HepG2 (cell line): ENCODE data around the gene TMEM218. TPM values are rescaled to one million over a fixed set of nuclear protein-coding genes. Genes with fewer than 3 reads are reported as not detected.

Source experiments
- ATAC-seq: fragments of 200-7000 bp; cut with Tn5 transposase; 3 replicates; pipeline ENCODE4 v1.9.1; 2020; ENCODE audit warnings: mild to moderate bottlenecking, moderate library complexity
- BruUV-seq: library from RNA; stranded (reverse); fragments of 400-500 nt; replicated peaks from 2 replicates; lab custom pipeline; 2021; lab: Mats Ljungman, UMichigan
- CTCF ChIA-PET: fragments of 300-600 bp; formaldehyde crosslinking; extraction: SDS; loops from one replicate; lab custom pipeline; 2021; ENCODE audit warnings: low total read pairs, inconsistent platforms, low intra/inter-chr PET ratio; lab: Yijun Ruan, JAX
- POLR2A ChIA-PET: fragments of 350-600 bp; sonication (Branson Sonifier 250); formaldehyde crosslinking; loops from one replicate; lab custom pipeline; 2020; ENCODE audit warnings: antibody characterized with exemption, inconsistent platforms; lab: Yijun Ruan, JAX
- DNase-seq: peaks from one replicate; pipeline ENCODE4 v3.0.0-alpha.2; 2015; ENCODE audit warnings: low spot score
- FAIRE-seq: peaks from 3 replicates; lab custom pipeline; 2011; peaks lifted over from hg19 to GRCh38; lab: Jason Lieb, UNC
- H2AFZ ChIP-seq: one replicate; pipeline ENCODE4 v1.6.1; 2011; ENCODE audit warnings: low read length, inconsistent platforms
- H3K27ac ChIP-seq: fragments of 300-600 bp; 3 replicates; pipeline ENCODE4 v1.8.0; 2011; ENCODE audit warnings: mixed run types, mild to moderate bottlenecking, mixed read lengths, low read length, inconsistent platforms; ENCODE audit not compliant: insufficient read depth; ENCODE audit errors: extremely low read length
- H3K27me3 ChIP-seq, 2 experiments: fragments of 200-600 bp in 1 of 2; 2 replicates in 1 of 2; 3 replicates in 1 of 2; pipeline versions ENCODE4 v1.6.0 to v1.8.0; 2011; ENCODE audit warnings: low read length in 2 of 2, mild to moderate bottlenecking in 2 of 2, moderate library complexity in 2 of 2, inconsistent platforms in 1 of 2; ENCODE audit not compliant: insufficient read depth in 2 of 2, control insufficient read depth in 1 of 2
- H3K36me3 ChIP-seq, 2 experiments: fragments of 200-600 bp in 1 of 2; replicated peaks in 1 of 2; 2 replicates in 1 of 2; 3 replicates in 1 of 2; pipeline versions ENCODE4 v1.5.1 to v1.8.0; 2011; ENCODE audit warnings: low read length in 2 of 2, inconsistent platforms in 1 of 2; ENCODE audit not compliant: insufficient read depth in 2 of 2, control insufficient read depth in 1 of 2
- H3K4me1 ChIP-seq: 2 replicates; pipeline ENCODE4 v1.5.1; 2012; ENCODE audit warnings: low read length, inconsistent platforms; ENCODE audit not compliant: insufficient read depth
- H3K4me2 ChIP-seq: 2 replicates; pipeline ENCODE4 v1.6.0; 2011; ENCODE audit warnings: low read depth, low read length, inconsistent platforms
- H3K4me3 ChIP-seq, 3 experiments: fragments of 200-600 bp in 1 of 3; sonication (generic), shearing (Covaris generic) in 1 of 3; replicated peaks in 1 of 3; 2 replicates each; pipeline ENCODE4 v1.5.1; 2011 to 2016; ENCODE audit warnings: low read length in 3 of 3, inconsistent platforms in 2 of 3, low read depth in 2 of 3, mild to moderate bottlenecking in 2 of 3, control low read depth in 1 of 3, mixed read lengths in 1 of 3; ENCODE audit not compliant: insufficient read depth in 1 of 3
- H3K79me2 ChIP-seq: one replicate; pipeline ENCODE4 v1.6.1; 2011; ENCODE audit warnings: low read length, inconsistent platforms; ENCODE audit not compliant: insufficient read depth
- H3K9ac ChIP-seq: 2 replicates; pipeline ENCODE4 v1.6.0; 2011; ENCODE audit warnings: mild to moderate bottlenecking, low read depth, low read length, inconsistent platforms; ENCODE audit not compliant: insufficient read depth
- H3K9me3 ChIP-seq: 2 replicates; pipeline ENCODE4 v1.5.1; 2012; ENCODE audit warnings: mild to moderate bottlenecking, low read length
- H4K20me1 ChIP-seq: 2 replicates; pipeline ENCODE4 v1.6.0; 2011; ENCODE audit warnings: inconsistent platforms, mild to moderate bottlenecking, low read length, moderate library complexity; ENCODE audit not compliant: insufficient read depth
- CENPX ChIP-seq: sonication (generic); formaldehyde crosslinking; IDR thresholded peaks from 2 replicates; pipeline ENCODE4 v1.9.0; 2021; ENCODE audit warnings: mild to moderate bottlenecking, missing genetic modification reagents, moderate library complexity
- FOXC1 ChIP-seq: sonication (generic); formaldehyde crosslinking; IDR thresholded peaks from 2 replicates; pipeline ENCODE4 v1.8.0; 2022; ENCODE audit warnings: mild to moderate bottlenecking, missing genetic modification reagents, borderline replicate concordance
- GLI4 ChIP-seq: sonication (generic); formaldehyde crosslinking; IDR thresholded peaks from 2 replicates; pipeline ENCODE4 v1.5.1; 2020; ENCODE audit warnings: missing genetic modification reagents, mild to moderate bottlenecking, moderate library complexity, borderline replicate concordance
- HES4 ChIP-seq: sonication (generic); formaldehyde crosslinking; IDR thresholded peaks from 2 replicates; pipeline ENCODE4 v1.9.0; 2021; ENCODE audit warnings: mild to moderate bottlenecking, missing genetic modification reagents, borderline replicate concordance
- NAIF1 ChIP-seq: sonication (generic); formaldehyde crosslinking; IDR thresholded peaks from 2 replicates; pipeline ENCODE4 v1.5.0; 2020; ENCODE audit warnings: mild to moderate bottlenecking, missing genetic modification reagents, borderline replicate concordance
- ZBTB21 ChIP-seq: sonication (generic); formaldehyde crosslinking; IDR thresholded peaks from 2 replicates; pipeline ENCODE4 v1.4.0; 2020; ENCODE audit warnings: missing genetic modification reagents
- ZNF616 ChIP-seq: sonication (generic); formaldehyde crosslinking; IDR thresholded peaks from 2 replicates; pipeline ENCODE4 v1.5.0; 2020; ENCODE audit warnings: low read depth, mild to moderate bottlenecking, missing genetic modification reagents
- ZNF891 ChIP-seq: sonication (generic); formaldehyde crosslinking; IDR thresholded peaks from 2 replicates; pipeline ENCODE4 v1.5.0; 2020; ENCODE audit warnings: mild to moderate bottlenecking, missing genetic modification reagents
- WGBS: methylation state at CpG from one replicate; pipeline ENCODE4 v1.1.6; 2017; ENCODE audit warnings: low lambda C conversion rate; 5-methylcytosine and 5-hydroxymethylcytosine counted together
- in situ Hi-C: cut with HindIII; loops from 2 replicates; pipeline ENCODE4 v1.10.0; 2017; ENCODE audit warnings: low pct_unique_long_range_greater_than_20kb; ENCODE audit not compliant: extremely low pct_ligation_motif_present
- intact Hi-C: fragments of 100-400 bp; cut with micrococcal nuclease; formaldehyde crosslinking; loops from one replicate; pipeline ENCODE4 v1.10.0; 2022; ENCODE audit not compliant: unreplicated experiment
- polyA plus RNA-seq, 8 experiments: library from polyadenylated mRNA; depleted of rRNA in 3 of 8; stranded (reverse) in 7 of 8; unstranded in 1 of 8; fragments of >200 nt; fragmentation: Illumina TruSeq in 4 of 8; extraction: Trizol in 4 of 8; gene quantifications; 2 replicates each; pipeline versions ENCODE4 v1.2.1 to v1.2.3, GENCODE V29; 2011 to 2016; ENCODE audit warnings: low read depth in 4 of 8, missing spikeins in 1 of 8, mixed read lengths in 1 of 8; ENCODE audit not compliant: insufficient read depth in 1 of 8
- total RNA-seq, 5 experiments: library from RNA; depleted of rRNA; stranded (reverse); fragments of >200 nt; fragmentation: Illumina TruSeq; extraction: Trizol; gene quantifications; 2 replicates each; pipeline ENCODE4 v1.2.3, GENCODE V29; 2016; ENCODE audit warnings: low read depth in 1 of 5
- TF ChIP-seq, protein P1 (sequence below): sonication (generic); formaldehyde crosslinking; conservative IDR thresholded peaks from 2 replicates; pipeline ENCODE4 v1.8.0; 2022; ENCODE audit warnings: missing genetic modification reagents
- TF ChIP-seq, protein P2 (sequence below): sonication (generic); formaldehyde crosslinking; IDR thresholded peaks from 2 replicates; pipeline ENCODE4 v1.4.0; 2020; ENCODE audit warnings: missing genetic modification reagents
- TF ChIP-seq, protein P3 (sequence below): sonication (generic); formaldehyde crosslinking; IDR thresholded peaks from 2 replicates; pipeline ENCODE4 v1.5.0; 2020; ENCODE audit warnings: mild to moderate bottlenecking, missing genetic modification reagents, moderate library complexity

Gene TMEM218
- total and polyA plus RNA-seq, 2 of the 13 experiments (the other 11 are each of a cell fraction or from before 2014, with no cell fraction given): 11.8 to 14.0 TPM

DNA sequence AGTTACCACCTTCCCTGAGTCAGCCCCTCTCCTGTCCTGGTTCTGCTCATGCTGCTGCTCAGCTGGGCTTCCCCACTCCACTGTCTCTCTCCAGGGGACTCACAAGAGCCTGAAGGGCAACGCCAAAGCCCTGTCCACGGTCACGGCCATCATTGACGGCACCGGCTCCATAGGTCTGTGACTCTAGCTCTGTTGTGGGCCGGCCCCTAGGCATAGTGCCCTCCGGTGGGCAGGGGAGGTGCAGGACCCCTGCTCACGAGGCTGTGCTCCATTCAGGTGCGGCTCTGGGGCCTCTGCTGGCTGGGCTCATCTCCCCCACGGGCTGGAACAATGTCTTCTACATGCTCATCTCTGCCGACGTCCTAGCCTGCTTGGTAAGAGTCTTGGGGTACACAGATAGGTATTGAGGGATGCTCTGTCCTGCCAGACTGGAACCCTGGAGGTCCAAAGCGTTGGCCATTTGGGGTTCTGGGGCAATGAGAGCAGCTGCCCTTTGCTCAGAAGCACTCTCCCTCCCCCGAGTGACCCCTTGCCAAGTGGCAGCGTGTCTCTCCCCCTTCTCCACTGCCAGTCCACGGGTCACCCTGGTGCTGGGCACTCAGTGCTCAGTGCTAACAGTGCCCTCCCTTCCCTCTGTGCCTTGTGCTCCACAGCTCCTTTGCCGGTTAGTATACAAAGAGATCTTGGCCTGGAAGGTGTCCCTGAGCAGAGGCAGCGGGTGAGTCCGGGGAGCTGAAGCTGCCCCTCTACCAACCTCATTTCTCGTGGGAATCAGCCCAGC, 25.9 kb downstream of the TMEM218 start:
- peak; percentile 20; the same call in 2 of the 3 replicates for ATAC-seq

DNA sequence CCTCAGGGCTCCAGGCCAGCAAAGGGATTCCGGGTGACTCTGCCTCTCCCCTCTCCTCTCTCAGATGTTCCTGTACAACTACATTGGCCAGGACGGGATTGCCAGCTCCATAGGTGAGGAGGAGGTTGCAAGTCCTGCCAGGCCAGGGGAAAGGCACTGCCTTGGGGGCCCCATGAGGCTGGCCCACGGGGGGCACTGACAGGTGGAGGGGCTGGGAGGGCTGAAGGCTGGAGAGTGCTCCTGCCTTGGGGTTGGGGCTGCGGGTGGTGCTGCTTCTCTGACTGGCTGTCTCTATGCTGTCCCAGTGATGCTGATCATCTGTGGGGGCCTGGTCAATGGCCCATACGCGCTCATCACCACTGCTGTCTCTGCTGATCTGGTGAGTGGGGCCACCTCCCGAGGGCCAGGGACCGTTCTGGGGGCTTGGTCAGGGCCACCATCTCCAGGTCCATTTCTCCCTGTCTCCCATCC, 26.6 kb downstream of the TMEM218 start:
- Histone ChIP-seq H3K27me3 (no peaks in the 10 kb centered on the region), H4K20me1 (no peaks in the 10 kb centered on the region), H3K9me3 (no peaks in the 10 kb centered on the region), H2AFZ (no peak overlapping the region), H3K9ac (no peak overlapping the region), H3K4me2 (no peak overlapping the region), H3K4me1 (peaks cover 34% of the 10 kb centered on the region), H3K79me2 (no peaks in the 10 kb centered on the region), H3K27ac (no peak overlapping the region), H3K36me3 (no peaks in the 10 kb centered on the region), H3K4me3 (no peak overlapping the region)
- no peak for DNase-seq
- in situ Hi-C loops (no loop called here), intact Hi-C loops (no loop called here)
- BruUV-seq: no TSS peak
- CTCF ChIA-PET: no interaction called here
- FAIRE-seq: no peak
- WGBS: 66% methylated on average over 5 of the region's 8 CpGs
- no peak for ATAC-seq
- POLR2A ChIA-PET: no interaction called here
- TF ChIP-seq, protein P1, sequence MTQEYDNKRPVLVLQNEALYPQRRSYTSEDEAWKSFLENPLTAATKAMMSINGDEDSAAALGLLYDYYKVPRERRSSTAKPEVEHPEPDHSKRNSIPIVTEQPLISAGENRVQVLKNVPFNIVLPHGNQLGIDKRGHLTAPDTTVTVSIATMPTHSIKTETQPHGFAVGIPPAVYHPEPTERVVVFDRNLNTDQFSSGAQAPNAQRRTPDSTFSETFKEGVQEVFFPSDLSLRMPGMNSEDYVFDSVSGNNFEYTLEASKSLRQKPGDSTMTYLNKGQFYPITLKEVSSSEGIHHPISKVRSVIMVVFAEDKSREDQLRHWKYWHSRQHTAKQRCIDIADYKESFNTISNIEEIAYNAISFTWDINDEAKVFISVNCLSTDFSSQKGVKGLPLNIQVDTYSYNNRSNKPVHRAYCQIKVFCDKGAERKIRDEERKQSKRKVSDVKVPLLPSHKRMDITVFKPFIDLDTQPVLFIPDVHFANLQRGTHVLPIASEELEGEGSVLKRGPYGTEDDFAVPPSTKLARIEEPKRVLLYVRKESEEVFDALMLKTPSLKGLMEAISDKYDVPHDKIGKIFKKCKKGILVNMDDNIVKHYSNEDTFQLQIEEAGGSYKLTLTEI (CRISPR knock-in tag): no peak
- no peak for TF ChIP-seq ZNF891 (CRISPR knock-in tag)
- TF ChIP-seq, protein P2, sequence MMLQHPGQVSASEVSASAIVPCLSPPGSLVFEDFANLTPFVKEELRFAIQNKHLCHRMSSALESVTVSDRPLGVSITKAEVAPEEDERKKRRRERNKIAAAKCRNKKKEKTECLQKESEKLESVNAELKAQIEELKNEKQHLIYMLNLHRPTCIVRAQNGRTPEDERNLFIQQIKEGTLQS (CRISPR knock-in tag): no peak
- TF ChIP-seq NAIF1: no peak
- no peak for TF ChIP-seq HES4 (CRISPR knock-in tag)
- TF ChIP-seq FOXC1 (CRISPR knock-in tag): no peak
- TF ChIP-seq CENPX (CRISPR knock-in tag): no peak
- no peak for TF ChIP-seq GLI4 (CRISPR knock-in tag)
- TF ChIP-seq ZNF616 (CRISPR knock-in tag): no peak

More for the DNA sequence above, 25.9 kb downstream of the TMEM218 start:
- POLR2A ChIA-PET: interaction anchor here (1.2 kb wide), 1 partner anchor 26 kb away, joined by 6 read pairs; the partner anchor contains the start of gene TMEM218
- H4K20me1 ChIP-seq: no peaks in the 10 kb centered on the region
- H3K27ac ChIP-seq: no peak overlapping the region
- WGBS: 82% methylated on average over 18 of the region's 20 CpGs
- H3K9ac ChIP-seq: no peak overlapping the region
- H3K4me2 ChIP-seq: no peak overlapping the region
- no peak for FAIRE-seq
- TF ChIP-seq, protein P3, sequence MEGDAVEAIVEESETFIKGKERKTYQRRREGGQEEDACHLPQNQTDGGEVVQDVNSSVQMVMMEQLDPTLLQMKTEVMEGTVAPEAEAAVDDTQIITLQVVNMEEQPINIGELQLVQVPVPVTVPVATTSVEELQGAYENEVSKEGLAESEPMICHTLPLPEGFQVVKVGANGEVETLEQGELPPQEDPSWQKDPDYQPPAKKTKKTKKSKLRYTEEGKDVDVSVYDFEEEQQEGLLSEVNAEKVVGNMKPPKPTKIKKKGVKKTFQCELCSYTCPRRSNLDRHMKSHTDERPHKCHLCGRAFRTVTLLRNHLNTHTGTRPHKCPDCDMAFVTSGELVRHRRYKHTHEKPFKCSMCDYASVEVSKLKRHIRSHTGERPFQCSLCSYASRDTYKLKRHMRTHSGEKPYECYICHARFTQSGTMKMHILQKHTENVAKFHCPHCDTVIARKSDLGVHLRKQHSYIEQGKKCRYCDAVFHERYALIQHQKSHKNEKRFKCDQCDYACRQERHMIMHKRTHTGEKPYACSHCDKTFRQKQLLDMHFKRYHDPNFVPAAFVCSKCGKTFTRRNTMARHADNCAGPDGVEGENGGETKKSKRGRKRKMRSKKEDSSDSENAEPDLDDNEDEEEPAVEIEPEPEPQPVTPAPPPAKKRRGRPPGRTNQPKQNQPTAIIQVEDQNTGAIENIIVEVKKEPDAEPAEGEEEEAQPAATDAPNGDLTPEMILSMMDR: peak; percentile 42
- TF ChIP-seq ZBTB21: no peak
- peaks cover 34% of the 10 kb centered on the region for H3K4me1 ChIP-seq
- H2AFZ ChIP-seq: no peak overlapping the region
- CTCF ChIA-PET: no interaction called here
- in situ Hi-C loops: no loop called here
- DNase-seq: no peak
- no peak overlapping the region for H3K4me3 ChIP-seq
- intact Hi-C loops: no loop called here
- no TSS peak for BruUV-seq
- H3K9me3 ChIP-seq: no peaks in the 10 kb centered on the region
- no peaks in the 10 kb centered on the region for H3K79me2 ChIP-seq
- no peaks in the 10 kb centered on the region for H3K36me3 ChIP-seq
- H3K27me3 ChIP-seq: no peaks in the 10 kb centered on the region
